ENCODE data around the gene TMEM253.

TMEM253 gene

DNA sequence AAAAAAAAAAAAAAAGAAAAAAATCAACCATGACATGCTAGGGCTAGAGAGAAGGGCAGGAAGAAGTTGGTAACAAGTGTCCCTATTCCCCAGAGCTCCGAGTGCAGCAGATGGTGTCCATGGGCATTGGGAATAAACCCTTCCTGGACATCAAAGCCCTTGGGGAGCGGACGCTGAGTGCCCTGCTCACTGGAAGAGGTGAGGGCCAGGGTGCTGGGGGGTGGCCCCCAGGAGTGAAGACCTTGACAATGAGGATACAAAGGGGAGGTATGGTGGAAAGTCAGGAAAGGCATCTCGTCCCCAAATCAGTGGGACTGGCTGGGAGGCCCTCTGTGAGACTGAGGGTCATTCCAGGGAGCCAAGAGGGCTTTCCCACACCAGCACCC lies 14.0 kb upstream of the TMEM253 start:
- TF ChIP-seq, protein P1, sequence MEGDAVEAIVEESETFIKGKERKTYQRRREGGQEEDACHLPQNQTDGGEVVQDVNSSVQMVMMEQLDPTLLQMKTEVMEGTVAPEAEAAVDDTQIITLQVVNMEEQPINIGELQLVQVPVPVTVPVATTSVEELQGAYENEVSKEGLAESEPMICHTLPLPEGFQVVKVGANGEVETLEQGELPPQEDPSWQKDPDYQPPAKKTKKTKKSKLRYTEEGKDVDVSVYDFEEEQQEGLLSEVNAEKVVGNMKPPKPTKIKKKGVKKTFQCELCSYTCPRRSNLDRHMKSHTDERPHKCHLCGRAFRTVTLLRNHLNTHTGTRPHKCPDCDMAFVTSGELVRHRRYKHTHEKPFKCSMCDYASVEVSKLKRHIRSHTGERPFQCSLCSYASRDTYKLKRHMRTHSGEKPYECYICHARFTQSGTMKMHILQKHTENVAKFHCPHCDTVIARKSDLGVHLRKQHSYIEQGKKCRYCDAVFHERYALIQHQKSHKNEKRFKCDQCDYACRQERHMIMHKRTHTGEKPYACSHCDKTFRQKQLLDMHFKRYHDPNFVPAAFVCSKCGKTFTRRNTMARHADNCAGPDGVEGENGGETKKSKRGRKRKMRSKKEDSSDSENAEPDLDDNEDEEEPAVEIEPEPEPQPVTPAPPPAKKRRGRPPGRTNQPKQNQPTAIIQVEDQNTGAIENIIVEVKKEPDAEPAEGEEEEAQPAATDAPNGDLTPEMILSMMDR (IDR thresholded peaks at IDR 0.05; ENCODE audit: insufficient read depth, low read length, missing control alignments): no peak
- ChIA-PET POLR2A (interaction anchor here (0.6 to 3.5 kb wide), 5 partner anchors 9 to 393 kb away, joined by 3 to 42 read pairs (median 3); partner anchors contain the start of gene ARHGEF40), CTCF (interaction anchor here (1.3 to 12.7 kb wide), 9 partner anchors 11 to 71 kb away, joined by 4 to 163 read pairs (median 23); partner anchors contain the start of genes ARHGEF40, RNASE7, TMEM253 and ZNF219)
- H3K4me3 ChIP-seq (ENCODE audit: low read depth, low read length): no peak overlapping the region
- no peak for DNase-seq (ENCODE audit: low read depth, low spot score)

GRCh38 chr14:21087294-21088091 lies 13.4 kb upstream of the TMEM253 start:
- H3K4me3 ChIP-seq (ENCODE audit: low read depth, low read length): no peak overlapping the region
- POLR2A ChIA-PET: interaction anchor here (0.7 to 3.5 kb wide), 5 partner anchors 8 to 73 kb away, joined by 3 to 42 read pairs (median 3); partner anchors contain the start of gene ARHGEF40
- CTCF ChIA-PET: interaction anchor here (1.3 to 12.7 kb wide), 11 partner anchors 9 to 90 kb away, joined by 4 to 163 read pairs (median 23); partner anchors contain the start of genes ARHGEF40, RNASE7, TMEM253 and ZNF219
- DNase-seq (ENCODE audit: low read depth, low spot score): peak; percentile 84
- TF ChIP-seq, protein P1 (IDR thresholded peaks at IDR 0.05; ENCODE audit: insufficient read depth, low read length, missing control alignments): no peak

GRCh38 chr14:21088687-21089086 lies 12.2 kb upstream of the TMEM253 start:
- no peak for DNase-seq (ENCODE audit: low read depth, low spot score)
- POLR2A ChIA-PET: interaction anchor here (3.5 kb wide), 1 partner anchor 17 kb away, joined by 42 read pairs; the partner anchor contains the start of gene ARHGEF40
- TF ChIP-seq, protein P1 (IDR thresholded peaks at IDR 0.05; ENCODE audit: insufficient read depth, low read length, missing control alignments): no peak
- H3K4me3 ChIP-seq (ENCODE audit: low read depth, low read length): no peak overlapping the region
- CTCF ChIA-PET: interaction anchor here (0.7 to 12.7 kb wide), 13 partner anchors 7 to 91 kb away, joined by 3 to 163 read pairs (median 18); partner anchors contain the start of genes ARHGEF40, NDRG2, RNASE7 and TMEM253

- no peak overlapping the region for H3K4me3 ChIP-seq (ENCODE audit: low read depth, low read length)
- TF ChIP-seq, protein P1 (IDR thresholded peaks at IDR 0.05; ENCODE audit: insufficient read depth, low read length, missing control alignments): no peak
- POLR2A ChIA-PET: interaction anchor here (2.0 kb wide), 1 partner anchor 18 kb away, joined by 8 read pairs; no protein-coding TSS in a partner anchor
- DNase-seq (ENCODE audit: low read depth, low spot score): no peak
- CTCF ChIA-PET: interaction anchor here (1.1 to 12.7 kb wide), 14 partner anchors 8 to 116 kb away, joined by 3 to 163 read pairs (median 16); partner anchors contain the start of genes ARHGEF40, NDRG2, RNASE7 and RNASE8
These were observed 11.6 kb upstream of the TMEM253 start for GRCh38 chr14:21089271-21089670.

DNA sequence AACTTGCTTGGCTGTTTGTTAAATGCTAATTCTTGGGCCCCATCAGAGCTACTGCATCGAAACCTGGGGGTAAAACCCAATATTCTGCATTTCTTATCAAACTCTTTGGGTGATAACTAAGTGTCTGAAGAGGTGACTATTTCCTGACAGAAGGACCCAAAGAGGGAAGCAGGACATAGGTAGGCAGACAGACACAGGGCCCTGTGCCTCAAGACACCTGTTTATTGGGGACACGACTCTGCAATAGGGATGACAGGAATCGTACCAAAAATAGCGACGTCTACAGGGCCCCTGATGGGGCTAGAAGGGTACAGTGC lies 11.0 kb upstream of the TMEM253 start:
- CTCF ChIA-PET: interaction anchor here (1.1 to 12.7 kb wide), 14 partner anchors 8 to 116 kb away, joined by 3 to 163 read pairs (median 16); partner anchors contain the start of genes ARHGEF40, RNASE7, RNASE8 and TMEM253
- DNase-seq (ENCODE audit: low read depth, low spot score): no peak
- H3K4me3 ChIP-seq (ENCODE audit: low read depth, low read length): no peak overlapping the region
- TF ChIP-seq, protein P1 (IDR thresholded peaks at IDR 0.05; ENCODE audit: insufficient read depth, low read length, missing control alignments): no peak
- POLR2A ChIA-PET: interaction anchor here (0.9 to 2.0 kb wide), 2 partner anchors 18 to 42 kb away, joined by 3 to 8 read pairs; no protein-coding TSS in a partner anchor
